HepG2 (cell line): Measurements from ENCODE around the gene VSIG2.

Experiments used
- E2F1 ChIP-seq: sonication (generic); formaldehyde crosslinking; IDR thresholded peaks from 2 replicates; pipeline ENCODE4 v1.5.0; 2020; ENCODE audit warnings: missing genetic modification reagents
- GTF3A ChIP-seq: sonication (generic); formaldehyde crosslinking; conservative IDR thresholded peaks from 2 replicates; pipeline ENCODE4 v1.4.0; 2020; ENCODE audit warnings: mild to moderate bottlenecking, missing genetic modification reagents
- IRF9 ChIP-seq: sonication (generic); formaldehyde crosslinking; IDR thresholded peaks from 2 replicates; pipeline ENCODE4 v1.8.0; 2022; ENCODE audit warnings: missing genetic modification reagents, mild to moderate bottlenecking, borderline replicate concordance
- PREB ChIP-seq: sonication (generic); formaldehyde crosslinking; IDR thresholded peaks from 2 replicates; pipeline ENCODE4 v1.4.0; 2020; ENCODE audit warnings: missing genetic modification reagents

GRCh38 chr11:124748481-124749343 is 3.3 kb downstream of the VSIG2 start:
- no peak for TF ChIP-seq PREB (CRISPR knock-in tag)
- TF ChIP-seq IRF9 (CRISPR knock-in tag) = no peak
- no peak for TF ChIP-seq E2F1 (CRISPR knock-in tag)
- no peak for TF ChIP-seq GTF3A
